MCF 10A (cell line): ENCODE results near the gene XAGE2. TPM values are rescaled to one million over a fixed set of nuclear protein-coding genes. Genes with fewer than 3 reads are reported as not detected.
"Not testable (repeated sequence)": the region's sequence is repeated elsewhere in the genome, so short reads cannot be mapped to it uniquely, and the experiment has no call there.

ENCODE experiments used
- BruUV-seq: library from RNA; stranded (reverse); fragments of 400-500 nt; replicated peaks from 2 replicates; lab custom pipeline; 2021; lab: Mats Ljungman, UMichigan
- CTCF ChIA-PET: fragments of 300-600 bp; sonication (Branson Sonifier 250); formaldehyde crosslinking; extraction: SDS; loops from one replicate; lab custom pipeline; 2021; ENCODE audit warnings: antibody characterized with exemption, inconsistent platforms; lab: Yijun Ruan, JAX
- POLR2A ChIA-PET: fragments of 300-600, 350-650 bp; sonication (Branson Sonifier 250); formaldehyde crosslinking; extraction: SDS; loops from one replicate; lab custom pipeline; 2020; ENCODE audit warnings: antibody characterized with exemption, inconsistent platforms; lab: Yijun Ruan, JAX
- DNase-seq: peaks from one replicate; pipeline ENCODE4 v3.0.0-alpha.2; 2018; ENCODE audit not compliant: unreplicated experiment
- H3K27ac Mint-ChIP-seq: one replicate; pipeline ENCODE4 v1.8.0; 2022; ENCODE audit warnings: mild to moderate bottlenecking, low read depth, mixed read lengths; ENCODE audit not compliant: unreplicated experiment
- H3K27me3 Mint-ChIP-seq: one replicate; pipeline ENCODE4 v1.8.0; 2022; ENCODE audit warnings: mixed read lengths; ENCODE audit not compliant: insufficient read depth, unreplicated experiment
- H3K36me3 Mint-ChIP-seq: one replicate; pipeline ENCODE4 v1.8.0; 2022; ENCODE audit warnings: mild to moderate bottlenecking, moderate library complexity, mixed read lengths; ENCODE audit not compliant: insufficient read depth, unreplicated experiment
- H3K4me1 Mint-ChIP-seq: one replicate; pipeline ENCODE4 v1.8.0; 2022; ENCODE audit warnings: mixed read lengths; ENCODE audit not compliant: insufficient read depth, unreplicated experiment
- H3K4me3 Mint-ChIP-seq: one replicate; pipeline ENCODE4 v1.8.0; 2022; ENCODE audit warnings: mild to moderate bottlenecking, moderate library complexity, mixed read lengths; ENCODE audit not compliant: unreplicated experiment
- H3K9me3 Mint-ChIP-seq: one replicate; pipeline ENCODE4 v1.8.0; 2022; ENCODE audit warnings: mixed read lengths; ENCODE audit not compliant: unreplicated experiment
- intact Hi-C: fragments of 100-400 bp; cut with micrococcal nuclease; formaldehyde crosslinking; loops from 2 replicates; pipeline ENCODE4 v1.14.1; 2022
- total RNA-seq: library from RNA; stranded (reverse); gene quantifications from 2 replicates; pipeline ENCODE4 v1.2.3, GENCODE V29; 2022
- TF ChIP-seq, protein P1 (sequence below): fragments of 200-600 bp; IDR thresholded peaks from one replicate; pipeline ENCODE4 v1.8.0; 2022; ENCODE audit warnings: antibody characterized with exemption, mild to moderate bottlenecking; ENCODE audit not compliant: unreplicated experiment

XAGE2 gene
- total RNA-seq, 1 experiment from 2014 or later = not detected

DNA sequence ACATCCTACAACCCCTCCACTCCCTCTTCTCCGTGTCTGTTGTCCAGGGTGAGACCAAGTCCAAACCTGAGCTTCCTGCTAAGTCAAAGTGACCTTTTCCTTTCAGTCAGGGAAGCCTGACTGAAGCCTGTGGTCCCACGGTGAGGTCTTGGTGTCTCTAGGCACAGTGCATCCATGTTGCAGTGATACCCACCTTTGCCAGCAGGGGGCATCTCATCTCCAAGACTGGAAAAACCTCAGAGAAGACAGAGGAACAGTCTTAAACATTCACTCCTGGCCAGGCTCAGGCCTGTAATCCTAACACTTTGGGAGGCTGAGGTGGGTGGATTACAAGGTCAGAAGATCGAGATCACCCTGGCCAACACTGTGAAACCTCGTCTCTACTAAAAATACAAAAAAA lies 23.4 kb upstream of the XAGE2 start:
- peak; percentile 68 for DNase-seq
- POLR2A ChIA-PET, BruUV-seq, H3K27ac Mint-ChIP-seq, H3K36me3 Mint-ChIP-seq, intact Hi-C loops, H3K9me3 Mint-ChIP-seq, H3K4me3 Mint-ChIP-seq, H3K4me1 Mint-ChIP-seq: not testable (repeated sequence)
- TF ChIP-seq, protein P1, sequence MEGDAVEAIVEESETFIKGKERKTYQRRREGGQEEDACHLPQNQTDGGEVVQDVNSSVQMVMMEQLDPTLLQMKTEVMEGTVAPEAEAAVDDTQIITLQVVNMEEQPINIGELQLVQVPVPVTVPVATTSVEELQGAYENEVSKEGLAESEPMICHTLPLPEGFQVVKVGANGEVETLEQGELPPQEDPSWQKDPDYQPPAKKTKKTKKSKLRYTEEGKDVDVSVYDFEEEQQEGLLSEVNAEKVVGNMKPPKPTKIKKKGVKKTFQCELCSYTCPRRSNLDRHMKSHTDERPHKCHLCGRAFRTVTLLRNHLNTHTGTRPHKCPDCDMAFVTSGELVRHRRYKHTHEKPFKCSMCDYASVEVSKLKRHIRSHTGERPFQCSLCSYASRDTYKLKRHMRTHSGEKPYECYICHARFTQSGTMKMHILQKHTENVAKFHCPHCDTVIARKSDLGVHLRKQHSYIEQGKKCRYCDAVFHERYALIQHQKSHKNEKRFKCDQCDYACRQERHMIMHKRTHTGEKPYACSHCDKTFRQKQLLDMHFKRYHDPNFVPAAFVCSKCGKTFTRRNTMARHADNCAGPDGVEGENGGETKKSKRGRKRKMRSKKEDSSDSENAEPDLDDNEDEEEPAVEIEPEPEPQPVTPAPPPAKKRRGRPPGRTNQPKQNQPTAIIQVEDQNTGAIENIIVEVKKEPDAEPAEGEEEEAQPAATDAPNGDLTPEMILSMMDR = peak; percentile 34
- CTCF ChIA-PET = interaction anchor here (0.6 to 0.7 kb wide), 6 partner anchors 77 to 1207 kb away, joined by 3 read pairs; no protein-coding TSS in a partner anchor
- H3K27me3 Mint-ChIP-seq = peaks cover 56% of the 10 kb centered on the region

DNA sequence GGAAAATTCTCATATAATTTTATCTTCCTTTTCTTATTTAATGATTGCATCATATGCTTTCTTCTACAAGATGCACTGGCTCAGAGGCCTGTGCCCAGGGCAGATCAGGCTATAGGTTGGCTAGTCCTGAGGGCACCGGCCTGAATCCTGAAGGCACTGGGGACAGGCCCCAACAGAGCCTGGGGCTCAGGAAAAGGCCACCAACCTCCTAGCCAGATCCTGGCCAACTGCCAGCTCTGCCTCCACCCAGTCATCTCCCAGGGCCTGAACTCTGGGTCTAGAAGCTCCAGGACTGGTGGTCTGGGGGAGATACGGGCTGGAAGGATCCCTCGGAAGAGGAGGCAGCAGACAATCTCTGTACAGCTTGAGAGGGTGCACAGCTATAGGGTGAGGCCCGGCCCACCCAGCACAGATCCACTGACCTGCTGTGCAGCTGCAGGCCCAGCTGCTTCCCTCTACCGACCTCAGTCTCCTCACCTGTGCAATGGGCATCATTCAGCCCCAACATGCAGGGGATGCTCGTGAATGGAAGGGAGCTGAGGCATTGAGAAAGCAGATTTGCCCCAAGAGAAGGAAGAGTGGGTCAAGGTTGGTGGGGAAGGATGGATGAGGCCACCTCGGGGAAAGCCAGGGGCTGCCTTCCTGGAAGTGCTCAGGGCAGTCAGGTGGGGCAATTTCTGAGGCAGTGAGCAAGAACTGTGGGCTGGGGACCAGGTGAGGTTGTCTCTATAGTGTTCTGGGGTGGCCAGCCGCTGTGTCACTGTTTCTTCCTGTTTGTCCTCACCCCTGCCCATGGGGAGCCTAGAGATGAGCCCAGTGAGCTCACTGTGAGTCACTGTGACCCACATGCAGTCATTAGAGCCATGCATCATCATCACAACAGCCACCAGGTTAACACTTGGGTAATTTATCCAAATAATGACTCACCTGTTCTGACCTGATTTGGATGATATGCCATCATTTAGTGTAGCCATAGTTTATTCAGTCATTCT lies 22.4 kb upstream of the XAGE2 start:
- intact Hi-C loops = no loop called here
- ChIA-PET POLR2A (no interaction called here), CTCF (interaction anchor here (0.6 to 0.7 kb wide), 4 partner anchors 76 to 1208 kb away, joined by 3 read pairs; no protein-coding TSS in a partner anchor)
- TF ChIP-seq, protein P1 = no peak
- Mint-ChIP-seq H3K4me1 (no peaks in the 10 kb centered on the region), H3K4me3 (no peak overlapping the region), H3K36me3 (no peaks in the 10 kb centered on the region), H3K9me3 (no peaks in the 10 kb centered on the region), H3K27me3 (peaks cover 49% of the 10 kb centered on the region), H3K27ac (no peak overlapping the region)
- no TSS peak for BruUV-seq
- peak; percentile 53 for DNase-seq

DNA sequence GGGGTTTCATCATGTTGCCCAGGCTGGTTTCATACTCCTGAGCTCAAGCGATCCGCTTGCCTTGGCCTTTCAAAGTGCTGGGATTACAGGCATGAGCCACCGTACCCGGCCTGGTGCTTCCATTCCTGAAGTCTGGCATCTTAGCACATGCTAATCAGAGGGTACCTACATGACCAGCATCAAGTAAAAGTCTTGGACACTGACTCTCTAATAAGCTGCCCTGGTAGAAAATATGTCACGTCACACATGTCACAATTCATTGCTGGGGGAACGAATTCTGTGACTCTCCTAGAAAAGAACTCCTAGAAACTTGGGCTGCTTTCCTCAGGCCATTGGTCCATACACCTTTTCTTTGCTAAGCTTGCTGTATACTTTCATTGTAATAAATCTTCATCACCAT lies 19.1 kb upstream of the XAGE2 start:
- Mint-ChIP-seq H3K36me3 (no peaks in the 10 kb centered on the region), H3K27me3 (peaks cover 48% of the 10 kb centered on the region), H3K9me3 (no peaks in the 10 kb centered on the region), H3K4me1 (no peaks in the 10 kb centered on the region), H3K27ac (no peak overlapping the region), H3K4me3 (no peak overlapping the region)
- POLR2A ChIA-PET = no interaction called here
- no peak for DNase-seq
- no TSS peak for BruUV-seq
- CTCF ChIA-PET = no interaction called here
- intact Hi-C loops = no loop called here
- TF ChIP-seq, protein P1 = no peak

DNA sequence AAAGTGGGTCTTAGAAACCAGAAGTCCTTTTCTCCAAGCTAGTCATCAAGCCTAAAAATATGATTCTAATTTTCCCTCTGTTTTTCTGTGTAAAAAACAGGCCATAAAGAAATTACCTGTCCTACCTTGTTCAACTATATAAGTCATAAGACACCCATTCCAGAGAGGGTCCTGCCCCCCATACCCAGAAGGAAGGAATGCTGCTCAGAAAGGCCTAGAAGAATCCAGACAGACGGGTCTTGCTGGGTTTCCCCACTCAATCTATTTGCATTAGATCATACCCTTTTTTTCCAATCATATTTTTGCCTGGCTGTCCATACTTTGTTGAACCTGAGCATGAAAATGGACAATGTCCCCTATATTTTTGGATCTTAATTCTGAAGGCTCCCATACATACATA lies 16.3 kb upstream of the XAGE2 start:
- Mint-ChIP-seq H3K27ac (no peak overlapping the region), H3K4me3 (no peak overlapping the region), H3K36me3 (no peaks in the 10 kb centered on the region), H3K4me1 (no peaks in the 10 kb centered on the region), H3K27me3 (peaks cover 47% of the 10 kb centered on the region), H3K9me3 (no peaks in the 10 kb centered on the region)
- TF ChIP-seq, protein P1 = no peak
- POLR2A ChIA-PET = no interaction called here
- CTCF ChIA-PET = no interaction called here
- no peak for DNase-seq
- BruUV-seq = no TSS peak
- intact Hi-C loops = no loop called here
